ENCODE data around the gene TIMM13.

TIMM13 gene

GRCh38 chr19:2454199-2454961 lies 27.0 kb upstream of the TIMM13 start:
- no peak for TF ChIP-seq CTCF (IDR thresholded peaks at IDR 0.05; ENCODE audit: low read depth, low read length, missing control alignments)
- no peak for DNase-seq (ENCODE audit: low read depth)
- peak overlapping the region; percentile 83 for H3K4me3 ChIP-seq (ENCODE audit: low read depth, low read length)

GRCh38 chr19:2453431-2454025 lies 26.1 kb upstream of the TIMM13 start:
- no peak for TF ChIP-seq CTCF (IDR thresholded peaks at IDR 0.05; ENCODE audit: low read depth, low read length, missing control alignments)
- H3K4me3 ChIP-seq (ENCODE audit: low read depth, low read length): peak overlapping the region; percentile 5
- DNase-seq (ENCODE audit: low read depth): no peak

- DNase-seq (ENCODE audit: low read depth): no peak
These were observed 24.4 kb upstream of the TIMM13 start for GRCh38 chr19:2451741-2452140.

GRCh38 chr19:2451138-2451537 lies 23.8 kb upstream of the TIMM13 start:
- H3K4me3 ChIP-seq (ENCODE audit: low read depth, low read length): no peak overlapping the region
- no peak for DNase-seq (ENCODE audit: low read depth)
- no peak for TF ChIP-seq CTCF (IDR thresholded peaks at IDR 0.05; ENCODE audit: low read depth, low read length, missing control alignments)

More at GRCh38 chr19:2451741-2452140, 24.4 kb upstream of the TIMM13 start:
- no peak for TF ChIP-seq CTCF (IDR thresholded peaks at IDR 0.05; ENCODE audit: low read depth, low read length, missing control alignments)
- no peak overlapping the region for H3K4me3 ChIP-seq (ENCODE audit: low read depth, low read length)

- no peak overlapping the region for H3K4me3 ChIP-seq (ENCODE audit: low read depth, low read length)
- TF ChIP-seq CTCF (IDR thresholded peaks at IDR 0.05; ENCODE audit: low read depth, low read length, missing control alignments): no peak
- DNase-seq (ENCODE audit: low read depth): no peak
These were observed 21.6 kb upstream of the TIMM13 start for GRCh38 chr19:2449019-2449418.

GRCh38 chr19:2446381-2446780 lies 19.0 kb upstream of the TIMM13 start:
- DNase-seq (ENCODE audit: low read depth): no peak

More at GRCh38 chr19:2446381-2446780, 19.0 kb upstream of the TIMM13 start:
- no peak overlapping the region for H3K4me3 ChIP-seq (ENCODE audit: low read depth, low read length)
- no peak for TF ChIP-seq CTCF (IDR thresholded peaks at IDR 0.05; ENCODE audit: low read depth, low read length, missing control alignments)

Data from GM12864 (cell line).